ENCODE data around the gene PHACTR3.
A peak's percentile ranks its signal among the peaks of the same experiment; 100 is the strongest.
"Not testable (repeated sequence)": the region's sequence is repeated elsewhere in the genome, so short reads cannot be mapped to it uniquely, and the experiment has no call there.

PHACTR3 gene

GRCh38 chr20:59591061-59591460, 13.3 kb upstream of the PHACTR3 start:
- no peak for DNase-seq

DNA sequence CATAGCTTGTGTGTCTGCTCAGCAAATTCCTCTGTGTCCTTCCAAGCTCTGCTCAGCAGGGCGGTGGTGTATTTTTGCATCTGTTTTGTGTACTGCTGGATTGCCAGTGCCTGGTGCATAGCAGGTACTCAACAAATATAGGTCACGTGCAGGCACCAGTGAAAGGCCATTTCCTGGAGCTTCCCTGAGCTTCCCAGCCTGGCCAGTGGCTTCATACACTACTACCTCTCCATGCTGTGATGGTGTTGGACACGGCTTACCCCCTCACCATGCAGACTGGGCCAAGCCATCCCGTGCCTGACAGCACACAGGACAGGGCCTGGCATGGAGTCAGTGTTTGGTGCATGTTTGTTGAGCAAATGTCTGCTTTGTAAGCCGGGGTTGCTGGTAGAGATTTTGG, 7.7 kb upstream of the PHACTR3 start:
- no peak for DNase-seq

GRCh38 chr20:59597240-59597639, 7.1 kb upstream of the PHACTR3 start:
- DNase-seq, result no peak

GRCh38 chr20:59598625-59599310, 5.6 kb upstream of the PHACTR3 start:
- peak; percentile 43 for DNase-seq

DNA sequence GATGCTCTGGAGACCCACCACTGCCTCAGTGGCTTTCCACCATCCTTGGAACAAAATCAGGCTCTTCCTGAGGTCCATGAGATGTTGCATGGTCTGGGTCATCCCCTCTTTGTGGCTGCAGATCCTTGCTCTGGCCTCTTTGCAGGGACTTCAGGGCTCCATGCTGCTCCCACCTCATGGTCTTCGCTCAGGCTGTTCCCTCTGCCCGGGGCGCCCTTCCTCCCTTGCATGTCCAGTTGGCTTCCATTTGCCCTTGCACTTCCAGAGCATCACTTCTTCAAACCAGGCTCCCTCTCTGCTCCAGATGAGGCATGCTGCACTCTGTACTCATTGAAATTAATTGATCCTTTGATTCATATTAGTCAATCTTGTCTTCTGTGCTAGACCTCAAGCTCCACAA, 4.4 kb upstream of the PHACTR3 start:
- DNase-seq, result no peak

DNA sequence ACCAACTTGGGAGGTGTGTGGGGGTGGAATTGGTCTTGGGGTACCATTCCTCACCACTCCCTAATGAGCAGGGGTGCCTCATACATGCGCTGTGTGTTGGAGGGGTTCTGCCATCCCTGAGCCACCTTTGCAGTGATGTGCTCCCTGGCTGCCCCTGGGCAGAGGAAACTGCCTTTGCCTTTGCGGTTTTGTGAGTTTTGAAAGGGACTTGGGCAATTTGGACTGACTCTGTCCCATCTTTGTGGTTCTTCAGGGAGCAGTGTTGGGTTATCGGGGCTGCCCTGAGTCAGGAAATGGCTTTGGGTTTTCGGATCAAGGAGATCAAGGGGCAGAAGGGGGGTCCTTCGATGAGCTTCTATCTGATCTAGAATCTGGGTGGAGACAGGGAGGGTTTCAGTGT, 3.9 kb upstream of the PHACTR3 start:
- no peak for DNase-seq

DNA sequence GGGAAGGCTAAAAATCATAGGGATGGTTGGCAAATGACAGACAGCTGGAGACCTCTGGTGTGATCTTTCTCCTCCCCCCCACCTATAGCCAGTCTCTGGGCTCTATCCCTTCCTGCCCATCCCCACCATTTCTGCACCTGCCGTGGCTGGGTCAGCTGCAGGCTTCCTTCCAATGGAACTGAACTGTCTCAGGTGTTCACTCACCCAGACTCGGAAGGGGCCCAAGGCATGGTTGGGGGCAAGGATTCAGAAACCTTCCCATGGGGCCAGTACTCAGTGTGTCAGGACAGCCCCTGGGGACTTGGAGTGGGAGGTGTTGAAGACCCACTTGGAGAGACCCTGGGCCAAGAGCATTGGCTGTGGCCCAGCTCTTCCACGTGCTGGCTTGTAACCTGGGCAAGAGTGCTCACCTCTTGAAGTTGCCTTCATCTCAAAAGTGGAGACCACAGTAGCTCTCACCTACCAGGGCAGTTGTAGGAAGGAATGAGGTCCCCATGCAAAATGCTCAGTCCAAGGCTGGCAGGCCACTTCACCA, 1.7 kb upstream of the PHACTR3 start:
- no peak for DNase-seq

GRCh38 chr20:59603176-59603575, 1.2 kb upstream of the PHACTR3 start:
- no peak for DNase-seq

DNA sequence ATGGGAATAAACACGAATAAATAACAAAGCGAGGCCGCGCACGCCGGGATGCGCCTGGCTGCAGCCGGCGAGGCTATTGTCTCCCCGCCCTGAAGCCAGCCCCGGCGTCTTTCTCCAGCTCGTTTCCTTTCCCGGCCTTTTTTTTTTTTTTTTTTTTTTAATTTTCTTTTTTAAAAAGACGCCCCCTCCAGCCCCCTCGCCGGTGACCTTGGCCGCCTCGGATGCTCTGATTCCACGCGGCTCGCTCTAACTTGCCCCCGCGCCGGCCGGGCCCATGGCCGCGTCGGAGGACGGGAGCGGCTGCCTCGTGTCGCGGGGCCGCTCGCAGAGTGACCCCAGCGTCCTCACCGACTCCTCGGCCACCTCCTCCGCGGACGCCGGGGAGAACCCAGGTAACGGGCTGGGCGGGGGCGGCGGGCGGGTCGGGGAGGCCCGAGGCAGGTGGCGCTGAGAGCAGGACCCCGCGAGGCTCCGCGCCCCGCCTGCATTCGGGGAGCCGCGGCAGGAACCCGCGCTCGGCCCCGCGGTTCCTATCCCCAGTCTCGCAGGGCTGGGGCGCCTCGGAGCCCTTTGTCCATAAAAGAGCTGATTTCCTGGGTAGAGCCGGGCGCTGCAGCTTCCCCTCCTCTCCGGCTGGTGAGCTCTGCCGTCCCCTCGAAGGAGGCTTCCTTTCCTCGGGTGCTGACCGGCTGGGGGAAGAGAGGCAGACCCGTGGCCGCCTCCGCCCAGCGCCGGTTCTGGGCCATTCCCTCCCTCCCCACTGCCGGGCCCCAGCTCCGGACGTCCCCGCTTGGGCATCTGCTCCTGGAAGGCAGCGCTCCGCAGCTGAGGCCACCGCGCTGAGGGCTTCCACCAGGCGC, 631 bp downstream of the PHACTR3 start:
- no peak for DNase-seq

GRCh38 chr20:59605601-59606364, 1.4 kb downstream of the PHACTR3 start:
- DNase-seq, result no peak

DNA sequence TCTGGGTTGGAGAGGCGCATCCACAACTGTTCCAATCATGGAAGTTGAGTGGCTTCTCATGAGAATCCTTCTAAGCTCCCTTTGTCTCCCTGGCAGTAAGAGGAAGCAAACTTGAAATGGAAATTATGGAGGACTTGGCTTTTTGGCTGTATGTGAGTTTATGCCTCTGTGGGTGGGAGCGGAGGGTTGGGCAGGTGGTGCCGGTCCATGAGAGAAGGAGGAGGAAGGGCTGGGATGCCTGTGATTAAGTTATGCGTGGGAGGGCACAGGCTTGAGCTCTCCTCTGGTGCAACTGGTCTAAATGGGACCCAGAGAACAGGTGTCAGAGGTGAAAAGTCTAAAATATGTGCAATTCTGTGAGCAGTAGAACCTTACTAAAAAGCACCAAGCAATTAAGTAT, 2.2 kb downstream of the PHACTR3 start:
- DNase-seq, result no peak

DNA sequence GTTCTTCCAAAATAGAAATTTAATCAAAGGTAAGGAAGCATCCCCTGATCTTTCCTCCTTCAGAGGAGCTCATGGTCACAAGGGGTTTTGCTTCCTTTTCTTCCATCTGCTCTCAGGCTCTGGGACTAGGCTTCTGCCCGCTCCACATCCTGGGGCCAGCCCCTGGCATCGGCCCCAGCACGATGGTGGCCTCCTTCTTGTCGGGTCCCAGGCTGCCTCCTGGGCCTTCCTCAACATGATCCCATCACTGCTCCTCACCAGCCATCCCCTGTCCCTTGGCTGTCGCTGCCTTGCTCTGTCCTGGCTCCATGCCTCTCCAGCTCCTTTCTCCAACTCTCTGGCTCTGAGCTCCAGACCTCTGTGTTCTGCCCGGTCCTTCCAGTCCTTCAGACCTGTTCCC, 4.1 kb downstream of the PHACTR3 start:
- DNase-seq, result no peak

GRCh38 chr20:59608871-59609270, 4.5 kb downstream of the PHACTR3 start:
- DNase-seq, result no peak

DNA sequence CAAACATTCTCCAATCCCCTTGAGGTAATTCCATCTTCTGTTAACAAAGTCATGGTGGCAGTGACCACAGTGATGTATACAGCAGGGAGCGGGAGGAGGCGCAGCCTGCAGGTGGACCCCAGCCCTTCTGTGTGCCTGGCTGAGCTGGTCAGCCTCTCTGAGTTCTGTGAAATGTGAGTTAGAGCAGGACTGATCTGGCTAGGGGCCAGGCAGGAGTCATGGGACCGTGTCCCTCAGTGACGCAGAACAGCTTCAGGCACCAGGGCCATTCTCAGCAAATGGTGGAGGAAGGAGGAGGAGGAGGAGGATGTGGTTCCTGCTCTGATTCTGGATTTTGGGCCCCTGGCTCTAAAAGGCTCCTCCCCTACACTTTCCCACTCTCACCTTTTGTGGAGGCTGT, 6.9 kb downstream of the PHACTR3 start:
- no peak for DNase-seq

DNA sequence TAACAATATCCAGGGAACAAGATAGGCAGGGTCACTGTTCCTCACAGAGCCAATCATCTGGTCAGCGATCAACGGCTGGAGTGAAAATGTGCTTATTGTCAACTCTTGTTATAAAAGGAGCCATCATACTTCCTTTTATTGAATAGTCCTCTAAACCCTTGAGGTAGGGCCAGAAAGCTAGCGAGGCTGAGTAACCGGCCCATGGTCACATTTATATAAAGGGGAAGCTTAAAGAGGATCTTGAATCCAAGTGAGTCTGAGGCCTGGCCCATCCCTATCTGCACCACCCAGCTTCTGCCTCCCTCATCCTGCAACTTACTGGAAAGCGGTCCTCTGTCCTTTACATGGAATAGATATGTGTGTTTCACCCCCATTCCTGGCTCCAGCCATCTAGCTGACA, 9.5 kb downstream of the PHACTR3 start:
- no peak for DNase-seq

GRCh38 chr20:59614714-59615113, 10.4 kb downstream of the PHACTR3 start:
- no peak for DNase-seq

GRCh38 chr20:59616306-59616705, 12.0 kb downstream of the PHACTR3 start:
- DNase-seq, result no peak

DNA sequence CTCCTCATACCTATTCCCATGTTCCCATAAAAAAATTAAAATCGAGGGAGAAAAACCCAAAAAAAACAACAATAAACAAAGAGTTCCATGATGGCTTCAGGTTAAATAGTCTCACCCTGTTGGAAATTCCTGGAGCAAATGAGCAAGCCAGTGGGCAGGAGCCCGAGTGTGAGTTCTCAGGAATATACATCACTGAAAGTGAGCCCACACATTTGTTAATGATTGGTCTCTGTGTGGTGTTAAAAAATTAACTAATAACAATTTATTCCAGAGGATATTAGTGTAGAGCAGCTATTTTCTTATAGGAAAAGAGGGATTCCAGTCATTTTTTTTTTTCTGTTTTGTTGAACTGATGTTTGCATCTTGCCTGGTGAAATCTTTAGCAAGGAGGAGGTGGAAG, 12.9 kb downstream of the PHACTR3 start:
- no peak for DNase-seq

GRCh38 chr20:59618131-59618530, 13.8 kb downstream of the PHACTR3 start:
- peak; percentile 59 for DNase-seq

- DNase-seq, result not testable (repeated sequence)
Observed at GRCh38 chr20:59618585-59618984, 14.2 kb downstream of the PHACTR3 start.

- DNase-seq, result no peak
Observed at GRCh38 chr20:59620860-59621505, 16.6 kb downstream of the PHACTR3 start.

GRCh38 chr20:59622496-59622895, 18.2 kb downstream of the PHACTR3 start:
- no peak for DNase-seq

GRCh38 chr20:59623133-59623532, 18.8 kb downstream of the PHACTR3 start:
- no peak for DNase-seq
